Suprapubic skin (tissue), 4 donors: ENCODE results near the gene LCE3E. TPM values are rescaled to one million over a fixed set of nuclear protein-coding genes. Genes with fewer than 3 reads are reported as not detected.

Experiments
- DNase-seq, 2 donors: peaks; one replicate each; pipeline ENCODE4 v3.0.0-alpha.2; 2019; ENCODE audit warnings: low spot score in 2 of 2
- H3K27ac ChIP-seq: fragments of 200-600 bp; sonication (generic); one replicate; pipeline ENCODE4 v1.5.1; 2019
- H3K27me3 ChIP-seq: fragments of 200-600 bp; sonication (generic); one replicate; pipeline ENCODE4 v1.5.1; 2019
- H3K36me3 ChIP-seq: fragments of 200-600 bp; sonication (generic); one replicate; pipeline ENCODE4 v1.5.1; 2019
- H3K4me1 ChIP-seq: fragments of 200-600 bp; sonication (generic); one replicate; pipeline ENCODE4 v1.5.1; 2019
- H3K4me3 ChIP-seq: fragments of 200-600 bp; sonication (generic); one replicate; pipeline ENCODE4 v1.5.1; 2019; ENCODE audit warnings: mild to moderate bottlenecking
- H3K9me3 ChIP-seq: fragments of 200-600 bp; sonication (generic); one replicate; pipeline ENCODE4 v1.5.1; 2019
- EP300 ChIP-seq: sonication (generic); formaldehyde crosslinking; IDR thresholded peaks from one replicate; pipeline ENCODE4 v1.6.1; 2017; ENCODE audit warnings: antibody characterized with exemption
- POLR2A ChIP-seq, 2 donors: fragments of 450-650 bp; IDR thresholded peaks; one replicate each; pipeline ENCODE4 v1.6.1; 2017; ENCODE audit warnings: antibody characterized with exemption in 2 of 2, mild to moderate bottlenecking in 2 of 2, moderate library complexity in 2 of 2
- POLR2AphosphoS5 ChIP-seq, 3 donors: sonication (generic); formaldehyde crosslinking; IDR thresholded peaks; one replicate each; pipeline ENCODE4 v1.6.1; 2017; ENCODE audit warnings: antibody characterized with exemption in 3 of 3
- WGBS: methylation state at CpG from one replicate; pipeline ENCODE4 v1.1.5; 2018; 5-methylcytosine and 5-hydroxymethylcytosine counted together
- total RNA-seq, 4 donors: library from RNA; depleted of rRNA; stranded (reverse); fragments of >200 nt; gene quantifications; one replicate each; pipeline ENCODE4 v1.1.0, GENCODE V29; 2016
- TF ChIP-seq, protein P1 (sequence below), 2 donors: fragments of 200-600 bp in 1 of 2; fragments of 450-650 bp in 1 of 2; sonication (generic) in 1 of 2; IDR thresholded peaks; one replicate each; pipeline ENCODE4 v1.5.1; 2016 to 2019; ENCODE audit warnings: antibody characterized with exemption in 2 of 2, mild to moderate bottlenecking in 1 of 2, moderate library complexity in 1 of 2

LCE3E gene
- total RNA-seq, 4 donors from 2014 or later, result 4.8 to 19.0 (median 7.4) TPM; not detected in 1

- TF ChIP-seq POLR2A (IDR thresholded peaks at IDR 0.05) (no peak), EP300 (no peak), POLR2AphosphoS5 (IDR thresholded peaks at IDR 0.05) (no peak)
- TF ChIP-seq, protein P1, sequence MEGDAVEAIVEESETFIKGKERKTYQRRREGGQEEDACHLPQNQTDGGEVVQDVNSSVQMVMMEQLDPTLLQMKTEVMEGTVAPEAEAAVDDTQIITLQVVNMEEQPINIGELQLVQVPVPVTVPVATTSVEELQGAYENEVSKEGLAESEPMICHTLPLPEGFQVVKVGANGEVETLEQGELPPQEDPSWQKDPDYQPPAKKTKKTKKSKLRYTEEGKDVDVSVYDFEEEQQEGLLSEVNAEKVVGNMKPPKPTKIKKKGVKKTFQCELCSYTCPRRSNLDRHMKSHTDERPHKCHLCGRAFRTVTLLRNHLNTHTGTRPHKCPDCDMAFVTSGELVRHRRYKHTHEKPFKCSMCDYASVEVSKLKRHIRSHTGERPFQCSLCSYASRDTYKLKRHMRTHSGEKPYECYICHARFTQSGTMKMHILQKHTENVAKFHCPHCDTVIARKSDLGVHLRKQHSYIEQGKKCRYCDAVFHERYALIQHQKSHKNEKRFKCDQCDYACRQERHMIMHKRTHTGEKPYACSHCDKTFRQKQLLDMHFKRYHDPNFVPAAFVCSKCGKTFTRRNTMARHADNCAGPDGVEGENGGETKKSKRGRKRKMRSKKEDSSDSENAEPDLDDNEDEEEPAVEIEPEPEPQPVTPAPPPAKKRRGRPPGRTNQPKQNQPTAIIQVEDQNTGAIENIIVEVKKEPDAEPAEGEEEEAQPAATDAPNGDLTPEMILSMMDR (IDR thresholded peaks at IDR 0.05), result no peak
- Histone ChIP-seq H3K27me3 (no peaks in the 10 kb centered on the region), H3K27ac (no peak overlapping the region), H3K4me1 (no peaks in the 10 kb centered on the region), H3K9me3 (no peaks in the 10 kb centered on the region), H3K36me3 (no peaks in the 10 kb centered on the region), H3K4me3 (no peak overlapping the region)
- WGBS, result 100% methylated on average over 1 of the region's 1 CpG
- DNase-seq, result no peak
Measured at GRCh38 chr1:152546704-152547103, 19.9 kb downstream of the LCE3E start.

GRCh38 chr1:152543820-152544219 lies 22.8 kb downstream of the LCE3E start:
- 90% methylated on average over 2 of the region's 4 CpGs for WGBS
- Histone ChIP-seq H3K4me3 (no peak overlapping the region), H3K27ac (no peak overlapping the region), H3K27me3 (no peaks in the 10 kb centered on the region), H3K9me3 (no peaks in the 10 kb centered on the region), H3K4me1 (no peaks in the 10 kb centered on the region), H3K36me3 (no peaks in the 10 kb centered on the region)
- DNase-seq, result no peak
- TF ChIP-seq EP300, result no peak

GRCh38 chr1:152539901-152540300 lies 26.7 kb downstream of the LCE3E start:
- no peaks in the 10 kb centered on the region for H3K4me1 ChIP-seq
- no peak overlapping the region for H3K27ac ChIP-seq
- no peaks in the 10 kb centered on the region for H3K27me3 ChIP-seq
- no peak for TF ChIP-seq POLR2A (IDR thresholded peaks at IDR 0.05)
- no peak for TF ChIP-seq POLR2AphosphoS5 (IDR thresholded peaks at IDR 0.05)
- TF ChIP-seq, protein P1 (IDR thresholded peaks at IDR 0.05), result no peak
- TF ChIP-seq EP300, result no peak
- H3K36me3 ChIP-seq, result no peaks in the 10 kb centered on the region
- H3K4me3 ChIP-seq, result no peak overlapping the region
- DNase-seq, result no peak
- 56% methylated on average over 2 of the region's 2 CpGs for WGBS
- no peaks in the 10 kb centered on the region for H3K9me3 ChIP-seq

- 47% methylated on average over 4 of the region's 4 CpGs for WGBS
- no peak for DNase-seq
- no peak for TF ChIP-seq EP300
- TF ChIP-seq, protein P1 (IDR thresholded peaks at IDR 0.05), result no peak
- TF ChIP-seq POLR2AphosphoS5 (IDR thresholded peaks at IDR 0.05), result no peak
- TF ChIP-seq POLR2A (IDR thresholded peaks at IDR 0.05), result no peak
- Histone ChIP-seq H3K4me1 (no peaks in the 10 kb centered on the region), H3K27ac (no peak overlapping the region), H3K27me3 (no peaks in the 10 kb centered on the region), H3K4me3 (no peak overlapping the region), H3K9me3 (no peaks in the 10 kb centered on the region), H3K36me3 (no peaks in the 10 kb centered on the region)
Measured at GRCh38 chr1:152537496-152537895, 29.1 kb downstream of the LCE3E start.

DNA sequence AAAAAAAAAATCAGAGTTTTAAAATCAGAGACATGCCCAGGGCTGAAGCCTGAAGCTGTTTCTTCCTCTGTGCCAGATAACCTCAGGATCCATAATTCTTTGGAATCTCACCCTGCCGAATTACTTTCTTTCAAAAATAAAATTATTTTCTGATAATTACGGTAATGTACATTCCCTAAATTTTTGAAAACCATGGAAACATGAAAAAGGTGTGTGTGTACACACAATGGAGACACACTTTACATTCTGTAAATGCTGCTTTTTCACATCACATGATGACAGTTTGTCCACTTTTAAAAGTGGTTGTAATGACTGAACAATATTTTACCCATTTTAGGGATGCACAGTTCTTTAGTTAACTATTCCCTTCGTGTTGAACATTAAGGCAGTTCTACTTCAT lies 30.8 kb downstream of the LCE3E start:
- Histone ChIP-seq H3K9me3 (no peaks in the 10 kb centered on the region), H3K4me3 (no peak overlapping the region), H3K27ac (no peak overlapping the region), H3K4me1 (no peaks in the 10 kb centered on the region), H3K36me3 (no peaks in the 10 kb centered on the region), H3K27me3 (no peaks in the 10 kb centered on the region)
- no peak for DNase-seq
- TF ChIP-seq, protein P1 (IDR thresholded peaks at IDR 0.05), result no peak
- TF ChIP-seq POLR2A (IDR thresholded peaks at IDR 0.05), result no peak
- no peak for TF ChIP-seq EP300
- no peak for TF ChIP-seq POLR2AphosphoS5 (IDR thresholded peaks at IDR 0.05)
- WGBS, result 78% methylated on average over 3 of the region's 3 CpGs

- TF ChIP-seq, protein P1 (IDR thresholded peaks at IDR 0.05), result peak; percentile 33 to 60
- no peak for TF ChIP-seq POLR2A (IDR thresholded peaks at IDR 0.05)
Measured at GRCh38 chr1:152533327-152533938, 33.1 kb downstream of the LCE3E start.

More at GRCh38 chr1:152533327-152533938, 33.1 kb downstream of the LCE3E start:
- Histone ChIP-seq H3K36me3 (no peaks in the 10 kb centered on the region), H3K27me3 (no peaks in the 10 kb centered on the region), H3K27ac (no peak overlapping the region), H3K9me3 (no peaks in the 10 kb centered on the region), H3K4me3 (no peak overlapping the region), H3K4me1 (no peaks in the 10 kb centered on the region)
- no peak for DNase-seq
- 20% methylated on average over 7 of the region's 7 CpGs for WGBS
